K562 (cell line): ENCODE data around the gene RHD. TPM values are rescaled to one million over a fixed set of nuclear protein-coding genes. Genes with fewer than 3 reads are reported as not detected.

Experiments
- polyA plus RNA-seq, 8 experiments: library from polyadenylated mRNA; depleted of rRNA in 4 of 8; stranded (reverse) in 5 of 8; unstranded in 3 of 8; fragments of >200 nt; fragmentation: Nextera tagmentation in 2 of 8; fragmentation: Illumina TruSeq in 1 of 8; extraction: Ambion mirVana in 2 of 8; extraction: Trizol in 1 of 8; gene quantifications; 2 replicates each; pipeline versions ENCODE4 v1.2.1 to v1.2.3, GENCODE V29; 2011 to 2014; ENCODE audit warnings: inconsistent platforms in 1 of 8, missing spikeins in 1 of 8
- total RNA-seq, 7 experiments: library from RNA; depleted of rRNA in 6 of 7; stranded (reverse); fragments of >200 nt in 6 of 7; fragmentation: Illumina TruSeq in 2 of 7; extraction: Trizol in 2 of 7; gene quantifications; 2 replicates each; pipeline versions ENCODE4 v1.2.1 to v1.2.3, GENCODE V29; 2011 to 2021; ENCODE audit warnings: low replicate concordance in 1 of 7

The RHD gene
- total and polyA plus RNA-seq, 9 of the 15 experiments (the other 6 are each of a cell fraction or from before 2014, with no cell fraction given) = 8.8 to 32.4 (median 15.0) TPM

Other genes starting within 250 kb of the RHD start
- 38.2 and 43.2 TPM in 2 replicates for gene SYF2, start 40.0 kb upstream of the RHD start, total RNA-seq (2014; rRNA removed)
- gene SYF2, start 40.0 kb upstream of the RHD start, total RNA-seq (2014; rRNA removed; fragmentation: Illumina TruSeq; extraction: Trizol) = 59.3 and 80.6 TPM in 2 replicates
- 51.2 and 54.6 TPM in 2 replicates for gene SYF2, start 40.0 kb upstream of the RHD start, total RNA-seq (2015; rRNA removed; fragmentation: Illumina TruSeq; extraction: Trizol)
- gene SYF2, start 40.0 kb upstream of the RHD start, total RNA-seq (2021) = 27.5 and 35.6 TPM in 2 replicates
- gene SYF2, start 40.0 kb upstream of the RHD start, polyA plus RNA-seq (2011; rRNA removed) = 33.7 and 36.5 TPM in 2 replicates
- 66.5 and 80.2 TPM in 2 replicates for gene SYF2, start 40.0 kb upstream of the RHD start, polyA plus RNA-seq (2014; fragmentation: Illumina TruSeq; extraction: Trizol)
- 10 to 100 TPM; 20.9 to 21.9 TPM for gene SYF2, start 40.0 kb upstream of the RHD start, polyA plus RNA-seq (2014; fragmentation: Nextera tagmentation; extraction: Ambion mirVana)
- 52.5 and 69.0 TPM in 2 replicates for gene SYF2, start 40.0 kb upstream of the RHD start, polyA plus RNA-seq (2014; rRNA removed)
- gene RSRP1, start 25.1 kb upstream of the RHD start, total RNA-seq (2014; rRNA removed) = 130 and 138 TPM in 2 replicates
- gene RSRP1, start 25.1 kb upstream of the RHD start, total RNA-seq (2014; rRNA removed; fragmentation: Illumina TruSeq; extraction: Trizol) = 180 and 197 TPM in 2 replicates
- gene RSRP1, start 25.1 kb upstream of the RHD start, total RNA-seq (2015; rRNA removed; fragmentation: Illumina TruSeq; extraction: Trizol) = 164 and 183 TPM in 2 replicates
- 146 and 159 TPM in 2 replicates for gene RSRP1, start 25.1 kb upstream of the RHD start, total RNA-seq (2021)
- gene RSRP1, start 25.1 kb upstream of the RHD start, polyA plus RNA-seq (2011; rRNA removed) = 195 and 220 TPM in 2 replicates
- gene RSRP1, start 25.1 kb upstream of the RHD start, polyA plus RNA-seq (2014; fragmentation: Illumina TruSeq; extraction: Trizol) = 96.2 and 113 TPM in 2 replicates
- gene RSRP1, start 25.1 kb upstream of the RHD start, polyA plus RNA-seq (2014; fragmentation: Nextera tagmentation; extraction: Ambion mirVana) = 10 to 100 TPM; 27.2 to 35.0 TPM
- 237 and 283 TPM in 2 replicates for gene RSRP1, start 25.1 kb upstream of the RHD start, polyA plus RNA-seq (2014; rRNA removed)
- 138 and 209 TPM in 2 replicates for gene TMEM50A, start 65.8 kb downstream of the RHD start, total RNA-seq (2014; rRNA removed)
- gene TMEM50A, start 65.8 kb downstream of the RHD start, total RNA-seq (2014; rRNA removed; fragmentation: Illumina TruSeq; extraction: Trizol) = 85.8 and 108 TPM in 2 replicates
- gene TMEM50A, start 65.8 kb downstream of the RHD start, total RNA-seq (2015; rRNA removed; fragmentation: Illumina TruSeq; extraction: Trizol) = 100 and 108 TPM in 2 replicates
- 133 and 137 TPM in 2 replicates for gene TMEM50A, start 65.8 kb downstream of the RHD start, total RNA-seq (2021)
- gene TMEM50A, start 65.8 kb downstream of the RHD start, polyA plus RNA-seq (2011; rRNA removed) = 175 and 195 TPM in 2 replicates
- gene TMEM50A, start 65.8 kb downstream of the RHD start, polyA plus RNA-seq (2014; fragmentation: Illumina TruSeq; extraction: Trizol) = 155 and 183 TPM in 2 replicates
- 10 to 100 TPM; 43.7 to 56.2 TPM for gene TMEM50A, start 65.8 kb downstream of the RHD start, polyA plus RNA-seq (2014; fragmentation: Nextera tagmentation; extraction: Ambion mirVana)
- 141 and 198 TPM in 2 replicates for gene TMEM50A, start 65.8 kb downstream of the RHD start, polyA plus RNA-seq (2014; rRNA removed)
- gene RHCE, start 148.3 kb downstream of the RHD start, total RNA-seq (2014; rRNA removed) = 7.5 and 12.3 TPM in 2 replicates
- 12.7 and 14.8 TPM in 2 replicates for gene RHCE, start 148.3 kb downstream of the RHD start, total RNA-seq (2014; rRNA removed; fragmentation: Illumina TruSeq; extraction: Trizol)
- gene RHCE, start 148.3 kb downstream of the RHD start, total RNA-seq (2015; rRNA removed; fragmentation: Illumina TruSeq; extraction: Trizol) = 5.3 and 5.4 TPM in 2 replicates
- 11.2 and 12.6 TPM in 2 replicates for gene RHCE, start 148.3 kb downstream of the RHD start, total RNA-seq (2021)
- gene RHCE, start 148.3 kb downstream of the RHD start, polyA plus RNA-seq (2011; rRNA removed) = 13.6 and 25.9 TPM in 2 replicates
- gene RHCE, start 148.3 kb downstream of the RHD start, polyA plus RNA-seq (2014; fragmentation: Illumina TruSeq; extraction: Trizol) = 10.9 and 11.4 TPM in 2 replicates
- gene RHCE, start 148.3 kb downstream of the RHD start, polyA plus RNA-seq (2014; fragmentation: Nextera tagmentation; extraction: Ambion mirVana) = 10 to 100 TPM; 28.3 to 31.5 TPM
- gene RHCE, start 148.3 kb downstream of the RHD start, polyA plus RNA-seq (2014; rRNA removed) = 8.3 and 9.1 TPM in 2 replicates
- gene MACO1, start 158.4 kb downstream of the RHD start, total RNA-seq (2014; rRNA removed) = 20.0 and 21.7 TPM in 2 replicates
- 25.2 and 32.1 TPM in 2 replicates for gene MACO1, start 158.4 kb downstream of the RHD start, total RNA-seq (2014; rRNA removed; fragmentation: Illumina TruSeq; extraction: Trizol)
- 22.6 and 25.1 TPM in 2 replicates for gene MACO1, start 158.4 kb downstream of the RHD start, total RNA-seq (2015; rRNA removed; fragmentation: Illumina TruSeq; extraction: Trizol)
- 21.8 and 26.2 TPM in 2 replicates for gene MACO1, start 158.4 kb downstream of the RHD start, total RNA-seq (2021)
- 16.2 and 16.5 TPM in 2 replicates for gene MACO1, start 158.4 kb downstream of the RHD start, polyA plus RNA-seq (2011; rRNA removed)
- 22.5 and 28.4 TPM in 2 replicates for gene MACO1, start 158.4 kb downstream of the RHD start, polyA plus RNA-seq (2014; fragmentation: Illumina TruSeq; extraction: Trizol)
- 1 to 10 TPM; 4.6 to 5.1 TPM for gene MACO1, start 158.4 kb downstream of the RHD start, polyA plus RNA-seq (2014; fragmentation: Nextera tagmentation; extraction: Ambion mirVana)
- gene MACO1, start 158.4 kb downstream of the RHD start, polyA plus RNA-seq (2014; rRNA removed) = 15.4 and 18.9 TPM in 2 replicates